Measurements from ENCODE around the gene PLAC1.

The PLAC1 gene

DNA sequence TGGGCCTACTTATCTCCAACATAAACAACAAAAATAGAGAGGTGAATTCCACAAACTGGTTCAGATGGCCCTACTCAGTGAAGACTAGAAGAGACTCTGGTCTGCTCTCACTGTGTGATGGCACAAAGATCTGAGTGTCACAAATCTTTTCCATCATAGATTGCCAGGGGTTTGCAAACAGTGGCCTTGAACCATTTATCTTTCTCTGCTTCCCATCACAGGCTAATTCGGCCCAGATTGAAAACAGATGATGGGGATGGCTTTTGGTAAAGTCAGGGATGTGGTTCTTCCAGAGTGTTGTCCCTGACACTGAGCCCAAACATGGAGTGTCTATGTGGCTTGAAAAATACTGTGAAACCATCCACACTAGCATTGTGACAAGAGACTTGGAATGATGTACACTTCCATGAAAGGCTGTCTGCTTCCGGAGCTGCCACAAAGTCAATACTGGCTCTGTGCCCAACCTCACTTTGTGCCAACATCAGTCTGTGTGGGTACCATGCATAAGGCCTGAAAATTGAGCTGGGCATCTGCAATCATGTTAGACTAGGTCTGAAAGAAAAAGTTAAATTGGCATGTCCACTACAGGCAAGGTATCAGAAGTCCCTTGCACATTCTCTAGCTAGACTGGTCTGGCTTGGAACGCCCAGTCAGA lies 25.2 kb upstream of the PLAC1 start:
- no peaks in the 10 kb centered on the region for H4K20me1 ChIP-seq (ENCODE audit: insufficient read depth, low read length)
- peaks cover 54% of the 10 kb centered on the region for H3K4me1 ChIP-seq (ENCODE audit: low read length)
- no peak overlapping the region for H3K4me3 ChIP-seq (ENCODE audit: low read length)
- no peak overlapping the region for H3K9ac ChIP-seq (ENCODE audit: low read length)
- no peak overlapping the region for H3K4me2 ChIP-seq (ENCODE audit: low read length)
- H3K79me2 ChIP-seq (ENCODE audit: low read length) = no peaks in the 10 kb centered on the region
- H3K27ac ChIP-seq (ENCODE audit: low read length) = no peak overlapping the region
- TF ChIP-seq EZH2phosphoT487 (IDR thresholded peaks at IDR 0.05; ENCODE audit: low read depth) = no peak
- H3K36me3 ChIP-seq (replicated peaks; ENCODE audit: low read depth, low read length) = peaks cover 3% of the 10 kb centered on the region
- no peak overlapping the region for H2AFZ ChIP-seq (ENCODE audit: low read depth, low read length)
- no peaks in the 10 kb centered on the region for H3K27me3 ChIP-seq (ENCODE audit: low read depth, low read length)
- no peaks in the 10 kb centered on the region for H3K9me3 ChIP-seq (ENCODE audit: insufficient read depth, low read length)

DNA sequence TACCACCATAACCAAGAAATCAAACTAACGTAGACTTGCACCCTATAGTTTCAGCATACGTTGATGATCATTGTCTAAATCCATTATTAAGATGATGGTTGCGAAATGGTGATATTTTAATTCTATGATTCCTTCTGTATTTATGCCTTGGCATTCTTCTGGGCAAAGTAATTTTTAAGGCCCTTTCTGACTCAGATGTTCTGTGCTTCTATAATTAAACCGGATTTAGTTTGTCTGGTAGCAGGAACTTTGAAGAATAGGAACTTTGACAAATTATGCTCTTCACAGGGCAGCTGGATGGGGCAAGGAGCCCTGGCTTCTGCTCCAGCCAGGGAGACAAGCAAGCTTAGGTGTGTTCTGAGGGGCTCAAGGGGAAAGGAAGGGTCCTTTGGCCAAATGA lies 23.8 kb upstream of the PLAC1 start:
- Histone ChIP-seq H3K4me2 (ENCODE audit: low read length) (no peak overlapping the region), H3K79me2 (ENCODE audit: low read length) (no peaks in the 10 kb centered on the region), H3K9me3 (ENCODE audit: insufficient read depth, low read length) (no peaks in the 10 kb centered on the region), H3K36me3 (replicated peaks; ENCODE audit: low read depth, low read length) (peaks cover 3% of the 10 kb centered on the region), H3K27me3 (ENCODE audit: low read depth, low read length) (no peaks in the 10 kb centered on the region), H4K20me1 (ENCODE audit: insufficient read depth, low read length) (no peaks in the 10 kb centered on the region), H3K4me1 (ENCODE audit: low read length) (peaks cover 41% of the 10 kb centered on the region), H3K4me3 (ENCODE audit: low read length) (no peak overlapping the region), H2AFZ (ENCODE audit: low read depth, low read length) (no peak overlapping the region), H3K9ac (ENCODE audit: low read length) (no peak overlapping the region), H3K27ac (ENCODE audit: low read length) (no peak overlapping the region)
- no peak for TF ChIP-seq EZH2phosphoT487 (IDR thresholded peaks at IDR 0.05; ENCODE audit: low read depth)
- TF ChIP-seq, protein P1, sequence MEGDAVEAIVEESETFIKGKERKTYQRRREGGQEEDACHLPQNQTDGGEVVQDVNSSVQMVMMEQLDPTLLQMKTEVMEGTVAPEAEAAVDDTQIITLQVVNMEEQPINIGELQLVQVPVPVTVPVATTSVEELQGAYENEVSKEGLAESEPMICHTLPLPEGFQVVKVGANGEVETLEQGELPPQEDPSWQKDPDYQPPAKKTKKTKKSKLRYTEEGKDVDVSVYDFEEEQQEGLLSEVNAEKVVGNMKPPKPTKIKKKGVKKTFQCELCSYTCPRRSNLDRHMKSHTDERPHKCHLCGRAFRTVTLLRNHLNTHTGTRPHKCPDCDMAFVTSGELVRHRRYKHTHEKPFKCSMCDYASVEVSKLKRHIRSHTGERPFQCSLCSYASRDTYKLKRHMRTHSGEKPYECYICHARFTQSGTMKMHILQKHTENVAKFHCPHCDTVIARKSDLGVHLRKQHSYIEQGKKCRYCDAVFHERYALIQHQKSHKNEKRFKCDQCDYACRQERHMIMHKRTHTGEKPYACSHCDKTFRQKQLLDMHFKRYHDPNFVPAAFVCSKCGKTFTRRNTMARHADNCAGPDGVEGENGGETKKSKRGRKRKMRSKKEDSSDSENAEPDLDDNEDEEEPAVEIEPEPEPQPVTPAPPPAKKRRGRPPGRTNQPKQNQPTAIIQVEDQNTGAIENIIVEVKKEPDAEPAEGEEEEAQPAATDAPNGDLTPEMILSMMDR (IDR thresholded peaks at IDR 0.05; ENCODE audit: low read depth, low read length) = no peak

DNA sequence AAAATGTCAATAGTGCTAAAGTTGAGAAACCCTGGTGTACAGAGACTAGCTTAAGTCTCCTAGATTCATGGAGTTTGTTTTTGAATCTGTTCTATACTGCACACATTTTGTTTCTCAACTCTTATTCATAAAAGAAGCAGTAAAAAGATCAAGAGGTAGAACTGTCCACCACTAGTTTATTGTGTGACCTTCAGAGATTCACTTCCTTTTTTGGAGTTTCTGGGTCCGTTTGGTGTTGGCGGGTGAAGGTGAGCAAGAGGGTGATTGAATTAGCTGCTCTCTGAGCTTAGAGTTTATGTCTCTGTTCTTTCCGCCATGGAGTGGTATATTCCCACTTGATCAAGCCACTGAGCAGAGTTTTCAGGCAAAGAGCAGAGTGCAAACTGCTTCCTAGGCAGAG lies 21.4 kb upstream of the PLAC1 start:
- no peak for TF ChIP-seq EZH2phosphoT487 (IDR thresholded peaks at IDR 0.05; ENCODE audit: low read depth)
- TF ChIP-seq, protein P1 (IDR thresholded peaks at IDR 0.05; ENCODE audit: low read depth, low read length) = no peak
- Histone ChIP-seq H3K4me3 (ENCODE audit: low read length) (no peak overlapping the region), H3K9me3 (ENCODE audit: insufficient read depth, low read length) (no peaks in the 10 kb centered on the region), H3K79me2 (ENCODE audit: low read length) (no peaks in the 10 kb centered on the region), H3K9ac (ENCODE audit: low read length) (no peak overlapping the region), H3K36me3 (replicated peaks; ENCODE audit: low read depth, low read length) (no peaks in the 10 kb centered on the region), H4K20me1 (ENCODE audit: insufficient read depth, low read length) (no peaks in the 10 kb centered on the region), H3K27me3 (ENCODE audit: low read depth, low read length) (no peaks in the 10 kb centered on the region), H3K4me1 (ENCODE audit: low read length) (peaks cover 16% of the 10 kb centered on the region), H3K27ac (ENCODE audit: low read length) (0 out of 2 replicates have a peak overlapping the region, but pooled peaks have one; percentile 23), H2AFZ (ENCODE audit: low read depth, low read length) (peak overlapping the region; percentile 41; the same call in 1 of the 2 replicates), H3K4me2 (ENCODE audit: low read length) (peak overlapping the region; percentile 24; the same call in 1 of the 2 replicates)

DNA sequence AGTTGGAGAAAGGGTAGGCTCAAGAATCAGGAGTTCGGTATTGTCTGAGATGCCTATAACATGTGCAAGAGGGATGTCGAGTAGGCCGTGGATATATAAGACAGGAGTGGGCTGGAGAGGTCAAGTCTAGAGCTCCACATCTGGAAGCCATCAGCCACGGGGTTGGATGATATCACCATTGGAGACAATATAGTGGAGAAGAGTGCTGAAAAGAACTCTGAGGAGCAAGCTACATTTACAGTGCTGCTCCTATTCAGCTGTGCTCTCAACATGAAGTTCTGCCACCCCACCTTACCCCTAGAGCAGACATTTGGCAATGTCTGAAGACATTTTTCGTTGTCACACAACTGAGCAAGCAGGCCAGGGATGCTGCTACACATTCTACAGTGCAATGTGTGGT lies 20.9 kb upstream of the PLAC1 start:
- Histone ChIP-seq H3K4me1 (ENCODE audit: low read length) (peaks cover 12% of the 10 kb centered on the region), H3K9me3 (ENCODE audit: insufficient read depth, low read length) (no peaks in the 10 kb centered on the region), H3K79me2 (ENCODE audit: low read length) (no peaks in the 10 kb centered on the region), H3K4me2 (ENCODE audit: low read length) (peak overlapping the region; percentile 24; the same call in 1 of the 2 replicates), H3K27ac (ENCODE audit: low read length) (0 out of 2 replicates have a peak overlapping the region, but pooled peaks have one; percentile 23), H4K20me1 (ENCODE audit: insufficient read depth, low read length) (no peaks in the 10 kb centered on the region), H3K27me3 (ENCODE audit: low read depth, low read length) (no peaks in the 10 kb centered on the region), H3K4me3 (ENCODE audit: low read length) (no peak overlapping the region), H2AFZ (ENCODE audit: low read depth, low read length) (peak overlapping the region; percentile 41; the same call in 1 of the 2 replicates), H3K36me3 (replicated peaks; ENCODE audit: low read depth, low read length) (no peaks in the 10 kb centered on the region), H3K9ac (ENCODE audit: low read length) (no peak overlapping the region)
- no peak for TF ChIP-seq EZH2phosphoT487 (IDR thresholded peaks at IDR 0.05; ENCODE audit: low read depth)
- TF ChIP-seq, protein P1 (IDR thresholded peaks at IDR 0.05; ENCODE audit: low read depth, low read length) = no peak

Measured in OCI-LY3 (cell line).